Renal cortex interstitium (tissue), 11 donors: Measurements from ENCODE around the gene HGF. TPM values are rescaled to one million over a fixed set of nuclear protein-coding genes. Genes with fewer than 3 reads are reported as not detected.

ENCODE experiments used
- DNase-seq, 11 donors: peaks; one replicate each; pipeline ENCODE4 v3.0.0-alpha.2; 2013; ENCODE audit warnings: low read depth in 9 of 11, low spot score in 4 of 11; ENCODE audit errors: extremely low read depth in 1 of 11
- polyA plus RNA-seq, 3 donors: library from polyadenylated mRNA; unstranded; fragments of 120-200 nt; gene quantifications; one replicate each; pipeline ENCODE4 v1.2.1, GENCODE V29; 2013; ENCODE audit not compliant: insufficient read length in 3 of 3

HGF gene
- polyA plus RNA-seq, 3 donors = 1.8 to 3.1 (median 2.8) TPM

GRCh38 chr7:81779706-81780105, 9.9 kb upstream of the HGF start:
- DNase-seq = no peak

DNA sequence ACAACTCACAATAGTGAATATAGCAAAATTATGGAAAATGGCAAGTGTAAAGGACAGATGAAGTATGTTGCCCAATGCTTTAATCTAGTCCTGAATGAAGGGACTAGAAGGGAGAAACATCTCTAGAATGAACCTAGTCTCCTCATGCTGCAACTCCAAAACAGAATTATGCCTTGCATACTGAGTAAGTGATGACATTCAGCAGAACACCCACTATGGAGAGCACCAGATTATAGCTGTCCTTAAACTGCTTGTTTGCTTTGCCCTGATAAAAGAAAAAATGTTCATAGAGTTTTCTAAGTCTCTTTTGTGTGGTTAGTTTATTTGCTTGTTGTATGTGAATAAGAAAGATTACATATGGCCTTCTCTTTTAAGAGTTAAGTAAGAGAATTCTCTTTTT, 7.8 kb upstream of the HGF start:
- DNase-seq = no peak

DNA sequence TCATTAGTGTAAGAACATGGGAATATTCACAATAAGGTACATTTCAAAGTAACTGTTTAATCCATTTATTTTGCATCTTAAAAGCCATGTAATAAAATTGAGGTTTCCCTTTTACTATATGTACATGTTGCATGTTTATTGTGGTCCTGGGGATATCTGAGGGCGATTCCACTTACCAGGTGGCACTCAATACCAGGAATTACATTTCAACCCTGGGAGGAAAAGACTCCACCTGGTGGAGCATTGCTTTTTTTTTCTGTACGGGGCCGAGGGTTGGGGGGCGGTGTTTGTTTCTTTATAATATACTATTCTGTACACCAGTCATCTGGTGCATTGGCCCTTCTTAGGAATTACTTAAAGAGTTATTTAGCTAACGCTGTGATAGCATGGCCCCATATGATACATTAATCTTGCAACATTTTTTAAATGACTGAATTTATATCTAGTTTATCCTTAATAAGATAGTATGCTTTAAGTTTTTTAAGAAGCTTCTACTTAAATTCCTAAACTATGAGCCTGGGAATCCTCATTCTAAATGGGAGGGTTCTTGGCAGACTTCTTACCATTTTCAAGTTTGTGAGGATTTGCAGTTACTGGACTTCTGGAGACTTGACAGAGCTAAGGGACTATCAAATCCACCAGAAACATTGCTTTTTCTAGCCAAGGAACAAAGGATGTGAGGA, 7.2 kb upstream of the HGF start:
- DNase-seq = no peak

DNA sequence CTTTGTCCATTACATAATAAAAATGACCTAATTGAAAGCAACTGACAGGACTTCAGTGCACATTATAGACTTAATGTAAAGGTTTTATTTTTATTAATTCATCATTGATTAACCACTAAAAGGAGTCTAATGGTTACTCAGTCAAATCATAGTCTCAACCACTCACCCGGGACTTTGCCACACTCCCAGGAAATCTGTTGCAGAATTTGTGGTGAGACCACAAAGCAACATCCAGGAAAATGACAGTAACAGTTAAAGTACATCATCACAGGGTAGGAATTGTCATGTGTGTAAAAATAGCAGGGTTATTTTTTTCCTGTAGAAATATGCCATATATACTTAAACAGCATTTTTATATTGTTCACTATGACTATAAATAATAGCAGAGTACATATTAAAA, 6.3 kb upstream of the HGF start:
- DNase-seq = no peak

DNA sequence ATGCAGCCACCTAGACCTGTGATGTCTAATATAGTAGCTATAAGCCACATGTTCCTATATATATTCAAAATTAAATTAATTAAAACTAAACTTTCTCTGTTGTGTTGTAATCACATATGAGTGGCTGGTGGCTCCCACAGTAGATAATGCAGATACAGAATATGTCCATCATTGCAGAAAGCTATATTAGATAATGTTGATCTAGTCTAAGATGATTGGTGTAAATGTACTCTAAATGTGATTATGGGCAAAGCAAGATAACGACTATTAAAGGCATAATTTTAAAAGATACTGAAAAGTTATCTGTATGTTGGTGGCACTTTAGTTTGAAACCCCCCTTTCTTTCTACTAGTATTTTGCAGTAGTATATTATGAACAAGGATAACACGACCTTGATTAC, 5.7 kb upstream of the HGF start:
- DNase-seq = no peak

GRCh38 chr7:81774551-81774950, 4.7 kb upstream of the HGF start:
- DNase-seq = no peak

GRCh38 chr7:81770728-81771223, 929 bp upstream of the HGF start:
- DNase-seq = no peak

DNA sequence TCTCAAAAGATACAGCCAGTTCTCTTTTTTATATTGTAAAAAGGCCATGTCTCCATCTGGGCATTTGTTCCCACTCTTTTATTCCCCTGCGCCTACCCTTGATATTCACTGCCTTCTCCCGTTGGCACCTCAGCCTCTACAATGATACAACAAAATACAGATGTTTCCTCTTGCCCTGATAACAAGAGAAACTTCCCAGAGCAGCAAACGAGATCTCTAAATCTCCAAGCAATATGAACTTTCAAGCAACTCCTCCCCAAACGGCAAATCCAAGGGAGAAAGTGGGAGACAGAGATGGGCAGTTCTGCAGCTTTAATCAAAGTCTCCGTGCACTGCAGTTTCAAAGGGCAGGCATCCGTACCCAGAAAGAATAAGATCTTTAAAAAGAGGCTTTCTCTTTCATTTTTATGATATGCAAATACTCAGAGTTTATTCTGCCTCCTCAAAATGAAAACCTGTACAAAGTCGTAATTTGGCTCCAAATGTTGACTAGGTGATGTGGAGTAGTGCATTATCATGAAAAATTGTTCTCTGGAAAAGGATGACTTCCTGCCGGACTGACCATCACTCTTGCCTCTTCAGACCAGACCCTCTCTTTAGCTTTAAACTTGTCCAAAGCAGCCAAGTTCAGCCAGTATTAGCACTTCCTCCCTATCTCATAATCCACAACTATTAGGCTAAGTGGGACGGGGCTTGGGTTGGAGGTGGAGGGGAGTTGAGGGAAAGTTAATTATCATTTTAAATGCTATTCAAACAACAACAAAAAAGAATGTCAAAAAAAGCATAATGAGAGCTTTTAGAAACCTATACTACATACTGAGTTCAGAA, 682 bp downstream of the HGF start:
- DNase-seq = no peak

GRCh38 chr7:81767926-81768325, 1.9 kb downstream of the HGF start:
- DNase-seq = no peak

DNA sequence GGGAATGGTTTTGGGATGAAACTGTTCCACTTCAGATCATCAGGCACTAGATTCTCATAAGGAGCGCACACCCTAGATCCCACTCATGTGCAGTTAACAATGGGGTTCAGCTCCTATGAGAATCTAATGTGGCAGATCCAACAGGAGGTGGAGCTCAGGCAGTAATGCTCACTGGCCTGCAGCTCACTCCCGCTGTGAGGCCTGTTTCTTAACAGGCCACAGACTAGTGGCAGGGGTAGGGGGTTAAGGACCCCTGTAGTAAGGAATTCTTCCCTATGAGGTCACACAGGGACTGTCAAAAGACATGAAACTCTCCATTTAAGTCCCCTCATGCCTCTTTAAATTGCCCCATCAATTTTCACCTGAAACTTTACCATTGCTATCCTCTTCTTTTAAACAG, 8.0 kb downstream of the HGF start:
- DNase-seq = no peak

DNA sequence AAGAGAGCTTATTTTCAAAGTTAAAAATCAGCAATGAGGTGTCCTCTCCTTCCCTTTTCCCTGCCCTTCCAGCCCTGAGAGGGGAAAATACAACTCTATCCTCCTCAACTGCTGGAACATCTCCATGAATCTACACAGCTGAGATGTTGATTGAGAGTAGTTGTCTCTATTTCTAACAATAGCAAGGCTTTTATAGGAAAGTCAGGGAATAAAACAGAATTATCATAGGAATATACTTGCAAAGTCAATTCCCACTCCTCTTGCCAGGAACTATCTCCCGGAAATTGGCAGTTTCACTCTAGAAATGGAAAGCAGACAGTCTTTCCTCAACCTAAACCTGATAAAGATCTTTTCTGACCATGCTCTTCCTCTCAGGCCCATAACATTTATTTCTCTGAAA, 8.8 kb downstream of the HGF start:
- DNase-seq = no peak

DNA sequence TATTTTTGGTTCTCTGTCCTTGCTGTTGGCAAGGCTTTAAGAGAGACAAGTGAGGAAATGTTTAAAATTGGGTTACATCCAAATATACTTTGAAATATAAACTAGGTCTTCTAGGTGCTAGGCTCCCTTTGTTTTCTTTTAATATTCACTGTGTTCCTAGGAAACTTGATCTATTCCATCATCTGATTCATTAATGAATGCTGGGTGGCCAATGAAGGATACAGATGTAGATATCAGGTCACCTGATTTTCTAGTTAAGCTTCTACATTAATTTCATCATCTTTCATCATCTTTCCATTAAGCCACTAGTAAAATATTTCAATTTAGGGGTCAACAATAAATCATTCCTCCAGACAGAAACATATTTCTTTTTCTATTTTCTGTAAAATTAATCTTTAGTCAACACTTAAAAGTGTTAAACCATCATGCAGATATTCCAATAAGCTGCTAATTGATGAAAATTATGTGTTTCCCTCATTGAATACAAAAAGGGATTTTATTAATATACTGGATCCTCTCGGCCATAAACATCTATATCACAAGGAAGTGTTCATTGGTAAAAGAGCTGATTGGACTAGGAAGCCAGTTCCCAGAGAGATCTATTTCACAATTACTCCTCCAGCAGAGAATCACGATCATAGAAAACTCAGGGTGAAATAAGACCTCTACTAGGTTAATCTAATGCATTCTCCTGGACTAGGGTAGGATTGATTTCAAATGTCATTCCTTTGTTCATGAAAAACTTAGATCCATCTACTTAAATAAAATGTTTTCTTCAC, 14.7 kb downstream of the HGF start:
- no peak for DNase-seq

- DNase-seq = no peak
Measured at GRCh38 chr7:81753392-81753791, 16.5 kb downstream of the HGF start.

DNA sequence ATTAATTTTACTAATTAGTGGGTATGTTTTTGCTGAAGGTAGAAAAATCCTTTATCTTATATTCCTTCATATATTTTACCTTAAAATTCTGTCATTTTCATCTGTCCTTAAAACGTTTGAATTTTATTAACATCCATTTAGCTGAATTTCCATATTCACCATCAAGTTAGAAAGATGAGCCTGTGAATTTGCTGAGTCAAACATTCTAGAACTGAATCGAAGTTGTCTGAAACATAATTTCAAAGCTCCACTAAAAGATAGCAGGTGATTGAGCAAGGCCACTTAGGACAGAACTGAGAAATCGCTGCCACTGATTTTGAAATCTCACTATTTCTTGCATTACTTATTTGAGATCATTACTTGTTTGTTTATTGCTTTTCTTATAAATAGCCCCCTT, 17.5 kb downstream of the HGF start:
- no peak for DNase-seq

- no peak for DNase-seq
Measured at GRCh38 chr7:81751619-81752317, 18.1 kb downstream of the HGF start.

DNA sequence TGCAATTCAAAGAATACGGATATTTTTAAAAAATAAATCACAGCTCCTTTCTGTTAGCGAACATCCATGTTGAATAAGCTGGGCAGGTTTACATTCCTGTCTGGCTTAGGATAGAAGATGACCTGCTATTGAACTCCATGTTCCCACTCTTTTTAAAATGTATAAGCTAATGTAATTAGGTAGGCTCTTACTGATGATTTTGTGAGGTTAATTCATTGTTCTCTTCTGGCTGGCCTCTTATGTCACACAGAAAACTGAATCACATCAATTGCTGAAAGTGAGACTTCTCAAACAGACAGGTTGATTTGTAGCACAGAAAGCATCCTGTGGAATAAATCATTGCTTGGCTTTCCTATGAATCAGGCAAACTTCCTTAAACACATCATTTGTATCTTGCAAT, 24.2 kb downstream of the HGF start:
- DNase-seq = no peak

DNA sequence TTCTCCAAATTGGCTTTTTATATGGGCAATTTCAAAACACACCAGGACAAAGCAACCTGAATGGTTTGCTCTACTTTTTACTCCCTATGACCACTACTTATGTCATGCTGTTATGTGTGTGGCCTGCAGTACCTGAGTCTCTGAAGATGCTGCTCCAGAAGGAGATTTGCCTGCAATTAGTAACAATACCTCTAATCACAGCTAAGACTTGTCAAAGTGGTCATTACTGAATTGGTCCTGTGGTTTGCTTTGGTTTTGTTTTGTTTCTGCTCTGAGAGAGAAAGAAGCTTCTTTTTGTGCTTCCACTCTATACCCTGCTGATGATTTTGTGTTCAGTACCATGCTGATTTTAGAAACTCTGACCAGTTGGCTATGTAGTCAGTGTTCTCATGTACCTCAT, 25.5 kb downstream of the HGF start:
- no peak for DNase-seq

DNA sequence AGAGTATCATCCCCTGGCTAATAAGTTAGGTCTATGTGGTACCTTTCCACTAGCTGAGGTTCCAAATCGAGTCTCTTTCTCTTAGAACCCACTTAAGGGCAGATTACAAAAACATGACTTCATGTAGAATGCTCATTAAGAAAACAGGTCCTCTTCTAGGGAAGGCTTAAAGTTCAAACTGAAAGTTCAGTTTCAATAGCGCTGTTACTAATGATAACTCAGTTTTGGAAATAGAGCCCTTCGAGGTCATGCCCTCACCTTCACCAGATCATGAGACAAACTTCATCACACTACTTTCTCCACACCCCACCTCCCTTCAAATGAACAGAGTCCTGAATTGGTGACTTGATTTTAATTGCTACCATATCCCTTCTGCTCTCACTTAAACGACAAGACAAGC, 26.2 kb downstream of the HGF start:
- DNase-seq = no peak

GRCh38 chr7:81743201-81743600, 26.6 kb downstream of the HGF start:
- no peak for DNase-seq
